GM19463 (cell line): ENCODE measurements around the gene LGMN.
"Not testable (repeated sequence)": the region's sequence is repeated elsewhere in the genome, so short reads cannot be mapped to it uniquely, and the experiment has no call there.

Experiments used
- ATAC-seq: cut with Tn5 transposase; IDR thresholded peaks from one replicate; pipeline ENCODE4 v1.9.1; 2021; ENCODE audit warnings: mild to moderate bottlenecking, moderate library complexity; ENCODE audit not compliant: unreplicated experiment

LGMN gene

DNA sequence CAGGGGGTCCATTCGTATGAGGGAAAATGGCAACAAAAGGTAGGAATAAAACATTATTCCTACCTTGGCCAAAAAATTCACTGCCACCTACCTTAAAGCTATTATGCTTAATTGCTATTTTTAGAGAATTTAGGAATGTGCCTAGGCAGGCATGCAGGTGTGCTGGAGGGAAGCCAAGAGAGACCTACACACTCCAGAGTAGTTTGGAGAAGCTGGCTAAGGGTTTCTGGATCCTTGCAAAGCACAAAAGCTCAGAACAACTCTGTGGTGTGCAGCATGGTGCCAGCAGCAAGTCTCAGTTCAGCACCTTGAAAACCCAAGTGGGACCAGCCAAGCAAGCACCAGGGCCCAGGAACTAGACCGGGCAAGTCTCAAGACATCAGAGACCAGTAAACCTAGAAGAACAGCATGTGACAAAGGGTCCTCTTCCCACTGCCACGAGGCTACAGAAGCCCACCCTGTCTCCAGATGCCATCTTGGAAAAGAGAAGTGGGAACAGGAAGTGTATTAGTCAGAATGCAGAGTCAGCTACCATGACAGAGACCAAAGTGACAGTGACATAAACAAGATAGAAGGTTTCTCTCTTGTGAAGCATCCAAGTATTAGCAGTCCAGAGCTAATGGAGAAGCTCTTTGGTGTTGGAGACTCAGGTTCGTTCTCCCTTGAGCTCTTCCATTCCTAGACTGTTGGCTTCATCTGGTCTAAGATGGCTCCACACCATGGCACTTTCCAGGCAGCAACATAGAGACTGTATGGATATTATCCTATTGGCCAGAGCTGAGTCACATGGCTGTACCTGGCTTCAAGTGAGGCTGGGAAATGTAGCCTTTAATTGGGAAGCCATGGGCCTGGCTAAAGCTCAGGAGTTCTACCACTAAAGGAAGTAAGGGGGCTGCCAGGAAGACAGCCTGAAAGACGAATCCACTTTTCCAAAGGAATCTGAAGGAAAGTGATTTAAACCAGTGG is 15.5 kb upstream of the LGMN start:
- ATAC-seq = not testable (repeated sequence)

DNA sequence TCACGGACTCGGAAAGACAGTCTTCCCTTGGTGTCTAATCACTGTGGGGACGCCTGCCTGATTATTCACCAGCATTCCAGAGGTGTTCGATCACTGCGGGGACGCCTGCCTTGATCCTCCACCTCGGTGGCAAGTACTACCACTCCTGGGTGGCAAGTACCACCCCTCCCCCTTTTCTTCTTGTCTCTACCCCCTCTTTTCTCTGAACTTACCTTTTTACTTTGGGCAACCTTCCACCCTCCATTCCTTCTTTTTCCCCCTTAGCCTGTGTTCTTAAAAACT is 12.0 kb upstream of the LGMN start:
- ATAC-seq = no peak

DNA sequence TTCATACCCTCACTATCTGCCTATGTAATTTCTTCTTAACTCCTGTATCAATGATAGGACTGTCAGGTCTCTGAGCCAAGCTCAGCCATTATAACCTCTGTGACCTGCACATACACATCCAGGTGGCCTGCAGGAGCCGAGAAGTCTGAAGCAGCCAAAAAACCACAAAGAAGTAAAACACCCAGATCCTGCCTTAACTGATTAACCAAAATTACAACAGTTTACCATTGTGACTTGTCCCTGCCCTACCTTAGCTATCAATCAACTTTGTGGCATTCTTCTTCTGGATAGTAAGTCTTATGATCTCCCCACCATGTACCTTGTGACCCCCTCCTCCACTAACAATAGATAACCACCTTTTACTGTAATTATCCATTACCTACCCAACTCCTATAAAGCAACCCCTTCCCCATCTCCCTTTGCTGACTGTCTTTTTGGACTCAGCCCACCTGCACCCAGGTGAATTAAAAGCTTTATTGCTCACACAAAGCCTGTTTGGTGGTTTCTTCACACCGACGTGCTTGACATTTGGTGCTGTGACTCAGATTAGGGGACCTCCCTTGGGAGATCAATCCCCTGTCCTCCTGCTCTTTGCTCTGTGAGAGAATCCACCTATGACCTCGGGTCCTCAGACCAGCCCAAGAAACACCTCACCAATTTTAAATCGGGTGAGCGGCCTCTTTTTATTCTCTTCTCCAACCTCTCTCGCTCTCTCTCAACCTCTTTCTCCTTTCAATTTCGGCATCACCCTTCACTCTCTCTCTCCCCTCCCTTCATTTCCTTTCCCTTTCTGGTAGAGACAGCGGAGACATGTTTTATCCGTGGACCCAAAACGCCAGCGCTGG is 11.5 kb upstream of the LGMN start:
- no peak for ATAC-seq

GRCh38 chr14:92759300-92759678 is 10.9 kb upstream of the LGMN start:
- no peak for ATAC-seq

GRCh38 chr14:92756446-92756845 is 8.0 kb upstream of the LGMN start:
- no peak for ATAC-seq

- no peak for ATAC-seq
These were observed 7.1 kb upstream of the LGMN start for GRCh38 chr14:92755495-92755894.

DNA sequence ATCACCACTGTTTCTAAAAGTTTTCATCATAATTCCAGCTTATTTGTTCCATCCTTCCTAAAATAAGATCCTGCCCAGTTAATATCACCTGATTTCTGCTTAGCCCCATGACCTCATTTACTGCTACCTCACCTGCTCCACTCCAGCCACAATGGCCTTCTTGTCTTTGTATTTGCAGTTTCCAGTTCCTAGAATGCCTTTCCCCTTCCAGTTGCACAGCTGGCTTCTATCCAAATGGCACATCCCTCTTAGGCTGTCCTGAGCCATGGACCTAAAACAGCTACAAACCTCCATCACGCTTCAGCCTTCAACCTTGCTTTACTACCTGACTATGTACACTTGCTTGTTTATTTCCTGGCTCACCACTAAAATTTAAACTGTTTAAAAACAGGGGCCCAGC is 6.5 kb upstream of the LGMN start:
- no peak for ATAC-seq

DNA sequence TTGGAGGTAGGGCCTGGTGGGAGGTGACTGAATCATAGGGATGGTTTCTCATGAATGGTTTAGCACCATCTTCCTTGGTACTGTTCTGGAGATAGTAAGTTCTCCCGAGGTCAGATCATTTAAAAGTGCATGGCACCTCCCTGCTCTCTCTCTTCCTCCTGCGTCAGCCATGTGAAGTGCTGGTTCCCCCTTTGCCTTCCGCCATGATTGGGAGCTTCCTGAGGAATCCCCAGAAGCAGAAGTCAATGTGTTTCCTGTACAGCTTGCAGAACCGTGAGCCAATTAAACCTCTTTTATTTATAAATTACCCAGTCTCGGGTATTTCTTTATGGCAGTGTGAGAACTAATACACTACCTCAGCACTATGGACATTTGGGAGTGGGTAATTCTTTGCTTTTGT is 4.8 kb upstream of the LGMN start:
- ATAC-seq = no peak

DNA sequence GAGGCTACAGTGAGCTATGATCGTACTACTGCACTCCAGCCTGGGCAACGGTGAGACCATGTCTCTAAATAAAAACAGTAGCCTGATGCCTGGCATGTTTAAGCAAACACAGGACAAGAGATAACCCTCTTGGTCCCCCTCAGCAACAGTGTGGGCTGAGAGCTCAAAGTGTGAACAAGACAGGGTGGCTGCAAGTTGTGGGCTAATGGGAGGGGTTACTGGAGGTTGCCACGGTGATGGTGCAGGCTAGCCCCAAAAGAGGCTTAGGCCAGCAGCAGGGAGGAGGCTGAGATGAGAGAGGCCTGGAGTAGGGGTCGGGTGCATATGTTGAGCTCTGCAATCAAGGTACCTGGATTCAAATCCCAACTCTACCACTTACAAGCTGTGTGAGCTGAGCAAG is 3.4 kb upstream of the LGMN start:
- no peak for ATAC-seq

- ATAC-seq = no peak
These were observed 2.6 kb upstream of the LGMN start for GRCh38 chr14:92750994-92751400.

- ATAC-seq = not testable (repeated sequence)
These were observed 1.8 kb upstream of the LGMN start for GRCh38 chr14:92750222-92750728.

GRCh38 chr14:92747701-92748258 is 647 bp downstream of the LGMN start:
- no peak for ATAC-seq

DNA sequence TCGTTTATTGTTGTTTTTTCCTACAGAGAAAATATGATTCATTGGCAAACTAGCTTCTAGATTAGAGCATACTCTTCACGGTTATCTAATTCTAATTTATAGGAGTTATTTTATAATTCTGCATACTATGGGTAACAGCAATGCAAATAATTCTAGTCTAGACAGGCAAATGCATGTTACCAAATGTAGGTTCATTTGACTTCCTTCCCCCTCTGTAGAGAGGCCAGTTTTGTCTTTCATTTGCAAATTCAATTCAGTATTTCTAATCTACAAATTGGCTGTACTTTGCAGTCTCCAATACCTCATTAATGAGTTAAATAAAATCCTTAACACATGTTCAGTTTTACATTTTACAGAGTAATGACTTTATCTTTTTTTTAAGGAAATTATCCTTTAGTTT is 4.2 kb downstream of the LGMN start:
- ATAC-seq = no peak

DNA sequence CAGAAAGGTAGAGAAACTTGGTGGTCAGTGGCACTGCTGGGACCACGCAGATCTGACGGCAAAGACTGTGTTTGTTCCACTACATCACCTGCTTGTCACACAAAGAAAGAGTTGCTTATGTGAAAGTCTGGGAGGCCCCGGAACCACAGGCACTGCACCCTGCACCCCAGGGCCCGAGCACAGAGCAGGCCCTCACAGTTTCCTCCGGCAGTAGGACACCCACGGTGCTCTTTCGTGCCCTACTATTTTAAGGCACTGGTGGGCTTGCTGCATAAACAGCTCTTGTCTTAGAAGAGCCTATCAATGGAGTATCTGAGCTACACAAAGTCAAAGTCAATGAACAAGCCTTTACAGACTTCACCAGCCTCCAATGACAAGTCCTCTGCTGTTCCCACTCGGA is 8.0 kb downstream of the LGMN start:
- ATAC-seq = no peak

- ATAC-seq = no peak
These were observed 10.7 kb downstream of the LGMN start for GRCh38 chr14:92737619-92738188.

- peak; percentile 42 for ATAC-seq
These were observed 11.2 kb downstream of the LGMN start for GRCh38 chr14:92737206-92737605.

DNA sequence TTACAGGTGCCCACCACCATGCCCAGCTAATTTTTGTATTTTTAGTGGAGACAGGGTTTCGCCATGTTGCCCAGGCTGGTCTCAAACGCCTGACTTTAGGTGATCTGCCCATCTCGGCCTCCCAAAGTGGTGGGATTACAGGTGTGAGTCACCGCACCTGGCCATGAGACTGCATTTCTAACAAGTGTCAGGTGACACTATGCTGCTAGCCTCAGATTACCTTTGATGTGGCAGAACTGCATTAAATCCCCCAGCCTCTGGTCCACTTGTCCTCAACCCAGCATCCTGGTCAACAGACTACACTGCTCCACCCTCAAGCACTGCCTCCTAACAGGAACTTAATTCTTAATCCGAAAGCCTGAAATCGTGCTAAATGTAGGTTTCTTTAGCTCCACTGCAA is 13.1 kb downstream of the LGMN start:
- no peak for ATAC-seq

- no peak for ATAC-seq
These were observed 13.8 kb downstream of the LGMN start for GRCh38 chr14:92734618-92735017.

GRCh38 chr14:92733007-92733406 is 15.4 kb downstream of the LGMN start:
- ATAC-seq = no peak

GRCh38 chr14:92731622-92732115 is 16.8 kb downstream of the LGMN start:
- no peak for ATAC-seq
